Stimulated activated CD8-positive, alpha-beta memory T cell treated with anti-CD3 and anti-CD28 coated beads, Interleukin-15, amount 100 ng/mL, for 48 hours (primary cell): ENCODE data around the gene EPM2A.

Experiments used
- DNase-seq, 2 donors: peaks; one replicate each; pipeline ENCODE4 v3.0.0-alpha.2; 2020; ENCODE audit warnings: low read depth in 2 of 2

The EPM2A gene

DNA sequence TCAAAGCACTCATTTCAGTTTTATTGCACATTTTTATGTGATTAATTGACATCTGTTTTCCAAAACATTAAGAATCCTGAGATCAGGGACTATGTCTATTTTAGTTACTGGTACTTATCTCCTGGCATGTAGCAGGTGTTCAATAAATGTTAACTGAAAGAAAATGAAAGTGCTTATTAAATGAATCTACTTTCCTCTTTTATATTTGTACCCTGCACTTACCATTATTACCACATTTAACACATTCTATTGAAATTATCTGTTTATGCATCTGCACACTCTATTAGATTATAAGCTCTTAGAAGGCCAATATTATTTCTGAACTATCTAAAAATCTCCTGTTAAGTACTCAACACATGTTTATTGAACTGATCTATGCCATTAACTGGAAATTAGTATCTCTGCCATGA lies 131.9 kb downstream of the EPM2A start:
- DNase-seq = no peak

DNA sequence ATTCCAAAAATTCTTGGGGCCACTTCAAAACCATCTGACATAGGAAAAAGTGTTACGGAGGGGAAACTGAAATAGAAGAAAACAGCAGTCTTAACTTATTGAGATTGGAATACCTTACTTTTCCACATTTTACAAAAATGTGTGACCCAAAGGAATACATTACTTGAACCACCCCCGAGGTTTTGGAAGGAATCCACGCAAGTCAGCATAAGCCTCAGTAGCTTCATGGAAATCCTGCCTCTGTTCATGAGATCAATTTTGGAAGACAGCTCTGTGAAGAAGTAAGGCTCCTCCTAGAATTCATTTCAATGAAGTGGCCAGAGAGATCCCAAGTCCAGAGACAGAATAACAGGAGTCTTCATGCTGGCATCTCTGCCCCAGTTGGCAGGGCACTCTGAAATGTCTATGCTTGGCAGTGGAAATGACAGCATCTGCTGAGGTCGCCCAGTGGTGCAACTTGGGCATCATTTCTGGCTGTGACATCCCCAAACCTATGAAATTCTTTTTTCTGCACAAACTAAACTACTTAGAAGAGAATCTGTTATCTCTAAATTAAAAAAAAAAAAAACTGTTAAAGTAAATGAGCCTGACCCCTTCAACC lies 132.5 kb downstream of the EPM2A start:
- DNase-seq = no peak

GRCh38 chr6:145601397-145601796 lies 133.9 kb downstream of the EPM2A start:
- DNase-seq = no peak

DNA sequence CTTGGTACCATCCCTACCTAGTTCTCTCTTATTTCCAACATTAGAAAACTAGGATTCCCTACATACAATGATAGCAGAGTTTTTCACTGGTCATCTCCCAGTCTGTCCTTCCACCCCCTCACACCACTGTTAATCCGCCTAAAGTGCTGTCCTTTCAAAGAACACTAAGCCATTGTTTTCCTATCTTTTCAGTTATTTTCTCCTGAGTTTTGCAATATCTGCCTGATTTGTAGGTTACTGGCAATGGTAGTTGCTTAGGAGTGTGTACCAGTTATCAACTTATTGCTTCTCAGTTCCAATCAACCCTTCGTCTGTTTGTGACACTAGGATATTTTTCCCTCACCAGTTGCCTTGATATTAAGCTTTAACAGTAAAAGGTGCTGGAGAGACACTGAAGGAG lies 135.0 kb downstream of the EPM2A start:
- DNase-seq = no peak

DNA sequence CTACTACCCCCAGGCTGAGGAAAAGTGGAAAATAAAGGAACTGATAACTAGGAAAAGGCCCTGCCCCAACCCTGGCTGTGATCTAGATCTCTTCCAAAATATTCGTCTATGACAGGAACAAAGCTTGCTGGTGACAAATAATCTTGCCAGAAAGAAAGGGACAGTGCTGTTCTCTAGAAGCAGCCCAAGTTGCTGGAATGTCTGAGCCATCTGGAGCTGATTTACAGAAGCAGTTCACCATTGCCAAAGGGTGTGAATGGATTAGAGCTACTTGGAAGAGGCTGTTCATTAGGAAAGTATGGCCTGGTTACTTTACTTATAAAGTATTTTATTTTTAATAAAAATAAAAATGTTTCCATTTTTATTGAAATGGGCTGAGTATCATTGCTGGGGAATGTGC lies 146.3 kb downstream of the EPM2A start:
- DNase-seq = no peak

DNA sequence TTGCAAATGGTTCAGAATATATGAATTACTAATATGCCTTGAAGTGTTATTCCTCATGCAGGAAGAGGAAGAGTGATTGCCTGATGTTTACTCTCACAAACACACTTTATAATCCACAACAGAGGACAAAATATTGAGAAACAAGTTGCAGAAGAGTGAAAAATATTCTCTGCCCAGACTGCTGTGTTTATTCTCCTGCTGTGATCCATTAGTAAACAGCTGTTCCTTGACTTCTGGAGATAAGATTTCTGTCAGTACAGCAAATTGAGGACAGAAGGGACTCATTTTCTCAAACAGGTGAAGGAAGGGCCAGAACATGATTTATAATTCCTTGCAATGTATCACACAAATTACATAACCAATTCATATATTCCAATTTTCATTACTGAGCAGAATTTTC lies 148.0 kb downstream of the EPM2A start:
- DNase-seq = no peak

DNA sequence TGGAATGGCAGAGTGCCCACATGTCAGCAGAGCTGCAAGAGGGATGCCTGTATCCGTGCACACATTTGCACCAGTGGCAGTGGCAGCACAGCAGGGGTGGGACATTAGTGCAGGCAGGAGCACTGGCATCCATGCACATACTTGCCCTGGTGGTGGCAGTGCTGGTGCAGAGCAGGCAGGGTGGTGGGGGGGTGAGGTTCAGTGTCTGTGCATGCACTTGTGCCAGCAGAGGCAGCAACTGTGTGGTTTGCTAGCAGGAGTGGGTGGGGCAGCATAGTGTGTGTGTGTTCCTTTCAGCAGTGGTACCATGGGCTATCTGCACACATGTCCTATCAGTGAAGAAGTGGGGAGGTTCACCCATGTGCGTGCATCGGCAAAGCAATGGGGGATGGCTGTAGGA lies 151.6 kb downstream of the EPM2A start:
- no peak for DNase-seq
